GM18498 (cell line): ENCODE measurements around the gene CYP1A1.
A peak's percentile ranks its signal among the peaks of the same experiment; 100 is the strongest.
"Not testable (repeated sequence)": the region's sequence is repeated elsewhere in the genome, so short reads cannot be mapped to it uniquely, and the experiment has no call there.

Experiments used
- ATAC-seq: cut with Tn5 transposase; IDR thresholded peaks from one replicate; pipeline ENCODE4 v1.9.1; 2021; ENCODE audit warnings: mild to moderate bottlenecking, moderate library complexity; ENCODE audit not compliant: unreplicated experiment

The CYP1A1 gene

GRCh38 chr15:74738239-74738638 is 12.9 kb upstream of the CYP1A1 start:
- ATAC-seq: not testable (repeated sequence)

DNA sequence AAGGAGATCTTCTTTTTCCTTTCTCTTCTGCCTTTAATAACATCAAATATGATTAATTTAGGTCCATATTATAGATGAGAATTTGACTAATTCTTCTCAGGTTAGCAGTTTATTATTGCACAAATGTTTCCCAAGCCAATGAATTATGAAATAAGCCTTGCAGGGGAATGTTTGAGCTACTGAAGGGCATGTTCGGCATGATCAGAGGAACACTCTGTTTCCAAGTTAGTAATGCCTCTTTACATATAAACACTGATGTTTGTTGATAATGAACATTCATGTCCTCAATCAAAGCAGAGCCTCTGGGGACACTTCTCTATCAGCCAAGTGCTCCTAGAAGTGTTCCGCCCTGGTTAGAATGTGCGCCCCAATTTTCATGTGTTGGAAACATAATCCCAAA is 10.0 kb upstream of the CYP1A1 start:
- no peak for ATAC-seq

- no peak for ATAC-seq
These were observed 7.9 kb upstream of the CYP1A1 start for GRCh38 chr15:74733269-74733668.

GRCh38 chr15:74732846-74733245 is 7.5 kb upstream of the CYP1A1 start:
- ATAC-seq: no peak

GRCh38 chr15:74730619-74731316 is 5.4 kb upstream of the CYP1A1 start:
- ATAC-seq: no peak

DNA sequence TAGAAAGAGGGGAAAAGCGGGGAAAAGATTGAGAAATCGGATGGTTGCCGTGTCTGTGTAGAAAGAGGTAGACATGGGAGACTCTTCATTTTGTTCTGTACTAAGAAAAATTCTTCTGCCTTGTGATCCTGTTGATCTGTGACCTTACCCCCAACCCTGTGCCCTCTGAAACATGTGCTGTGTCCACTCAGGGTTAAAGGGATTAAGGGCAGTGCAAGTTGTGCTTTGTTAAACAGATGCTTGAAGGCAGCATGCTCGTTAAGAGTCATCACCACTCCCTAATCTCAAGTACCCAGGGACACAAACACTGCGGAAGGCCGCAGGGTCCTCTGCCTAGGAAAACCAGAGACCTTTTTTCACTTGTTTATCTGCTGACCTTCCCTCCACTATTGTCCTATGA is 4.0 kb upstream of the CYP1A1 start:
- ATAC-seq: not testable (repeated sequence)

GRCh38 chr15:74728699-74729098 is 3.4 kb upstream of the CYP1A1 start:
- ATAC-seq: not testable (repeated sequence)

DNA sequence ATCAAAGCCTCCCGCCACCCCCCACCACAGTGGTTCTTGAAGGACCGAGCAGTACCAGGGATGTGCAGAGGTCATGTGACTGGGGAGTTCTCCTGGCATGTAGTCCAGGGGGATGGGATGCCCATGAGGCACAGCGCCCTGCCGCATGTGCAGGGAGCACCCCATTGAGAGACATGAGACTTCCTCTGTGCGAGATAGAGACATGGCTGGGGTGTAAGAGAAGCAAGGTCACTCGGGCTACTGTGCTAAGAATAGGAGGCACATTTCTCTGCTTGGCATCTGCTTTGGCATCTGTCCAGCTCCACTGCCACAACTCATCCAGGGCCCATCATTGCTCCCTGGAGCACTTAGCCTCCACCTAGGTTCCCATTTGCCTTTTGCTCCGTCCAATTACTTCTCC is 2.4 kb upstream of the CYP1A1 start:
- ATAC-seq: no peak

GRCh38 chr15:74726774-74727164 is 1.4 kb upstream of the CYP1A1 start:
- no peak for ATAC-seq

GRCh38 chr15:74725845-74726773 is 781 bp upstream of the CYP1A1 start:
- peak; percentile 46 for ATAC-seq

- ATAC-seq: no peak
These were observed 631 bp downstream of the CYP1A1 start for GRCh38 chr15:74724570-74725224.

GRCh38 chr15:74723754-74724334 is 1.5 kb downstream of the CYP1A1 start:
- ATAC-seq: no peak

DNA sequence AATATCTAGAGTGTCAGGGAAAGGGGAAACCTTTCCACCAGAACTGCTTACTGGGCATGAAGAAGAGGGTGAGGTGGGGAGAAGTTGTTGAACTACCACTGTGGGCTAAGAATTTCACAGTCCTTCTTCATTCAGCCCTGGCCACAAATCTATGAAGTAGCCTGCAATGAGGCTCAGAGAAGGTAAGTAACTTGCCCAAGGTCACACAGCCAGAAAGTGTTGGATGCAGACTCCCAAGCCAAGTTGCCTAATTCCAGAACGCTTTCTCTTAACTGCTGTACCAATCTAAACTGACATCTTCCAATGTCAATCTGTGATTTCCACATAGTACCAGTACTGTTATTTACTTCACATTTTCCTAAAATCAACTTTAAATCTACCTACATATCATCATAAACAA is 2.1 kb downstream of the CYP1A1 start:
- ATAC-seq: no peak

DNA sequence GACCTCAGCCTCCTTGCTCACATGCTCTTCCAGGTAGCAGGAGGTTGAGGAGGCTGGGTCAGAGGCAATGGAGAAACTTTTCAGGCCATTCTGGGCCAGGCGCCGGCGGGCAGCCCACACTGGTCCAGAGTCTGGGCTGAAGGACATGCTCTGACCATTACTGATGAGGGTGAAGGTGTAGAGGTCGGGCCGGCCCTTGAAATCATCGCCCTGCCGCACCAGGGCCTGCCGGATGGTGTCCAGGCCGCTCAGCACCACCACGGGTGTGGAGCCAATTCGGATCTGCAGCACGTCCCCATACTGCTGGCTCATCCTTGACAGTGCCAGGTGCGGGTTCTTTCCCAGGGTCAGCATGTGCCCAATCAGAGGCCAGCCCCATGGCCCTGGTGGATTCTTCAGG is 2.7 kb downstream of the CYP1A1 start:
- ATAC-seq: no peak

DNA sequence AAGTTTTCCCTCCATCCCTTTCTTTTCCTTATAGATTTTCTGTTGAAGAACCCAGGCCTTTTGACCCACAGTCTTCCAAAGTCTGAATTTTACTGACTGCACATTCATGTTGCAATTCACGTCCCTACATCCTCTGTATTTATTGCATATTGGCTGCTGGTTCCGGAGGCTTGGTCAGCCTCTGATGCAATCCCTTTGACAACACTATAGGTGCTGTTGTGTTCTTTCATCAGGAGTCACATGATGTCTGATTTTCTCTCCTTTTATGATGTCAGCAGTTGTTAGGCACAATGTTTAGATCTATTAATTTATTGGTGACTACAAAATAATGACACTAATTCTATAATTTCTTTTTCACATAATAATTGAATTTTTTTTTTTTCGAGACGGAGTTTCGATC is 8.7 kb downstream of the CYP1A1 start:
- ATAC-seq: no peak

DNA sequence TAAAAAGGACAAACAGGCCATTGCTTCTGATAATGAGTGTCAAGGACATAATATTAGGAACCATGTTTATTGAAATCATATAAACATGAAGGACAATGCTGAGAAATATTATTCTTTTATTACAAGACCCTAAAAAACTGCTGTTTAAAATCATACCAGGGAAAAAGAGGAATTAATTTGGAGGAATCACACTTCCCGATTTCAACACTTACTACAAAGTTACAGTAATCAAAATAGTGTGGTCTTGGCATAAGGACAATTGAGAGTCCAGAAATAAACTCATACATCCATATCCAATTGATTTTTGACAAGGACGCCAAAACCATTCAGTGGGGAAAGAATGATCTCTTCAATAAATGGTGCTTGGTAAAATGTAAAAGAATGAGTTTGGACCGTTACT is 13.0 kb downstream of the CYP1A1 start:
- ATAC-seq: no peak

DNA sequence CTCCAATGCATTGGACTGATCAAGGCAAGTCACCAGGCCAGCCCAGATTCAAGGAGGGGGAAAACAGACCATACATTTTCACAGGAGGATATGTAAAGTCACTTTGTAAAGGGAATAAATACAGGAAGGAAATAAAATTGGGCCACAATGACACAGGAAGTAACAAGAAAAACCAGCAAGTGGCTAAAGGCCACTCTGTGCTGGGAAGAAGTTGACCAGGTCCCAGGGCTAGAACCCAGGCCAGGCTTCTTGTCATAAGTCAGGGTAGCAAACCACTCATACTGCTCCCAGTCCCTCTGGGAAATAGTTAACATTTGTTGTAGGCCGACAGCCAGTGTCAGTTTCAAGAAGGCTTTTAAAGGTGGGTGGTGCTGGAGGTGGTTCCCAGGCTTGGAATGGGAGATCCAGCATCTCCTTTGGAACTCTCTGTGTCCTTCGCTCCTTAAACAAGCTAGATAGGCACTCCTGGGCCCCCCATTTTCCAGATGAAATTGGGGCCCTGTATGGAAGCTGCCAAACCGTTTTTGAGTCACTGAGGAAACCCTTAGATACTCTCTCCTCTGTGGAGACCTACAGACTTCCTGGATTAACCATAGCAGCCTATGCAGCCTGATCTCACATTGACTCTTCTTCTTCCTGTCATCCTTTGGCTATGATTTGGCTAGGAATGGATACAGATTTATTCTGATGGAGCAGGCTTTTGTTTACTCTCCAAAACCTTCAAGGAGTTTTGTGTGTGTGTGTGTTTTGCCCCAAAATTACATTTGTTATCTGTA is 14.8 kb downstream of the CYP1A1 start:
- no peak for ATAC-seq

- ATAC-seq: no peak
These were observed 15.4 kb downstream of the CYP1A1 start for GRCh38 chr15:74709892-74710291.

GRCh38 chr15:74709011-74709410 is 16.3 kb downstream of the CYP1A1 start:
- no peak for ATAC-seq

DNA sequence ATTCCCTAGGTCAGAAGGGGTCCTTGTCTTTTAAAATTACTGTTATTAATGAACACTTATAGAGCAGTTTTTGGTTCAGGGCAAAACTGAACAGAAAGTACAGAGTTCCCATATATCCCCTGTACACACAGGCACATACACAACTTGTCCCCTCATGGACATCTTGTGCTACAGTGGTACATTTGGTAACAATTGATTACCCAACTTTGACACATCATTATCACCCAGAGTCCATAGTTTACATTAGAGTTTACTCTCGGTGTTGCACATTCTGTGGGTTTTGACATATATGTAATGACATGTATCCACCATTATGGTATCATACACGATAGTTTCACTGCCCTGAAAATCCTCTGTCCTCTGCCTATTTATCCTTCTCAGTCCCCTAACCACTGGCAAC is 28.5 kb downstream of the CYP1A1 start:
- ATAC-seq: no peak

GRCh38 chr15:74696398-74696729 is 29.0 kb downstream of the CYP1A1 start:
- no peak for ATAC-seq
